GM21528 (cell line): ENCODE results near the gene HNF1A.

Source experiments
- ATAC-seq: cut with Tn5 transposase; IDR thresholded peaks from one replicate; pipeline ENCODE4 v1.9.1; 2021; ENCODE audit warnings: mild to moderate bottlenecking, moderate library complexity; ENCODE audit not compliant: unreplicated experiment, low FRiP score

Gene HNF1A

GRCh38 chr12:120956579-120957300 lies 21.6 kb upstream of the HNF1A start:
- no peak for ATAC-seq

GRCh38 chr12:120959111-120959878 lies 19.0 kb upstream of the HNF1A start:
- no peak for ATAC-seq

DNA sequence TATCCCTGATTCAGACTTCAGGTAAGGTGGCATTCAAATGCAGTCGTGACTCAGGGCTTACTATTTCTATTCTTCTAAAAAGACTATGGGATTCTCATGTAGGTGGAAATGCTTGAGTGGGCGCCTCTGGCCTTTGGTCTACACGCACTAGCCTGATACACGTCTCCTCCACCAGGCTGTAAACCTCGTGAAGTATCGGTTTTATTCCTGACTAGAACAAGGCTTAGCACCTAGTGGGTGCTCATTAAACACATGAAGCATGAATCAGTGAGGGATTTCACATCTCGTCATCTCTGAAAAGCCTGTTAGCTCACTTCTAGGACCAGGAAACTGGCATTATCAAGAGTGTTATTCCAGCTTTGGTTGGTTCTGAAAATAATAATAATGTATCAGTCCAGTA lies 17.7 kb upstream of the HNF1A start:
- no peak for ATAC-seq

- no peak for ATAC-seq
These were observed 16.5 kb upstream of the HNF1A start for GRCh38 chr12:120961604-120962531.

GRCh38 chr12:120962532-120963020 lies 15.8 kb upstream of the HNF1A start:
- ATAC-seq: no peak

DNA sequence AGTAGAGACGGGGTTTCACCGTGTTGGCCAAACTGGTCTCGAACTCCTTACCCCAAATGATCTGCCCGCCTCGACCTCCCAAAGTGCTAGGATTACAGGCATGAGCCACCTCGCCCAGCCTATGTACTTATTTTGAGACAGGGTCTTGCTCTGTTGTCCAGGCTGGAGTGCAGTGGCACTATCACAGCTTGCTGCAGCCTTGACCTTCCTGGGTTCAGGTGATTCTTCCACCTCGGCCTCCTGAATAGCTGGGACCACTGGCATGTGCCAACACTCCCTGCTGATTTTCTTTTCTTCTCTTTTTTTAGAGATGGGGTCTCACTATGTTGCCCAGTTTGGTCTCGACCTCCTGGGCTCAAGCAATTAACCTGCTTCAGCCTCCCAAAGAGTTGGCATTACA lies 14.0 kb upstream of the HNF1A start:
- ATAC-seq: no peak

DNA sequence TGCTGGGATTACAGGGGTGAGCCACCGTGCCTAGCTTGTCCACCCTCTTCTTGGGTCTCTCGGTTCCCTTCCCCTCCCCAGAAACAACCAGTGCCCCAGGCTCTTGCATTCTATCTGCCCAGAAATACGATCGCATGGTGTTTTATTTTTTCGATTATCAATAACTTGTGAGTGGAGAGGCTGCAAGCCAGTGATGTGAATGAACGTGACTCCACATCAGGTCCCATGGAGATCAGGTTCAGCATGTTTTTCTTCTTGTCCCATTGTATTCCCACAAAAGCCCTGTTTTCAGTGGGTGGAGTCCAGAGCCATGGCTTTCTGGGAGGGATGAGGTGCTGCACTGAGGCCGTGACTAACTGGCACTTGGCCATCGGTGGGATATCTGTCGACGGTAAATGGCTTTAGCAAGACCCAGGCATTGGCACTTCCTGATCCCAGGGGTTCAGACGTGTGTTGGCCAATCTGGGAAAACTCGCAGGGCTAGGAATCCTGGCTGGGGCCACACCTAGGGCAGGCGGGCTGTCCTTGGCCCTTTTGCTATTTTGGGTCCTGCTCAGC lies 12.7 kb upstream of the HNF1A start:
- no peak for ATAC-seq

DNA sequence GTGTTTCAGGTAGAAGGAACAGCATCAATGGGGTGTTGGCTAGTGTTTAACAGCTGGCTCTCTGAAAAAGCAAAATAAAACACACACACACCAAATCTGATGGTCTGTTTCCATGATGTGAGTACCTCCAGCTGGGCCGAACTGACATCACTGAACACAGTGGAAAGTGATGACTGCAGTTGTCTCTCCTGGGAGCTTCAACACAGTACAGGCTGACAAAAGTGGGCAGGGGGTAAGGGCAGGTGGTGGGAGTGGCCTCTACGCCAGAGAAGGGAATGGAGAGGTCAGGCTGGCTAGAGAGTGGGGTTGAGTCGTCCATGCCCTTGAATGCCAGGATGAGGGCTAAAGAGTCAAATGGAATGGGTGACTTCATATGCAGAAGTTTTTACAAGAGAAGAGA lies 8.0 kb upstream of the HNF1A start:
- no peak for ATAC-seq

DNA sequence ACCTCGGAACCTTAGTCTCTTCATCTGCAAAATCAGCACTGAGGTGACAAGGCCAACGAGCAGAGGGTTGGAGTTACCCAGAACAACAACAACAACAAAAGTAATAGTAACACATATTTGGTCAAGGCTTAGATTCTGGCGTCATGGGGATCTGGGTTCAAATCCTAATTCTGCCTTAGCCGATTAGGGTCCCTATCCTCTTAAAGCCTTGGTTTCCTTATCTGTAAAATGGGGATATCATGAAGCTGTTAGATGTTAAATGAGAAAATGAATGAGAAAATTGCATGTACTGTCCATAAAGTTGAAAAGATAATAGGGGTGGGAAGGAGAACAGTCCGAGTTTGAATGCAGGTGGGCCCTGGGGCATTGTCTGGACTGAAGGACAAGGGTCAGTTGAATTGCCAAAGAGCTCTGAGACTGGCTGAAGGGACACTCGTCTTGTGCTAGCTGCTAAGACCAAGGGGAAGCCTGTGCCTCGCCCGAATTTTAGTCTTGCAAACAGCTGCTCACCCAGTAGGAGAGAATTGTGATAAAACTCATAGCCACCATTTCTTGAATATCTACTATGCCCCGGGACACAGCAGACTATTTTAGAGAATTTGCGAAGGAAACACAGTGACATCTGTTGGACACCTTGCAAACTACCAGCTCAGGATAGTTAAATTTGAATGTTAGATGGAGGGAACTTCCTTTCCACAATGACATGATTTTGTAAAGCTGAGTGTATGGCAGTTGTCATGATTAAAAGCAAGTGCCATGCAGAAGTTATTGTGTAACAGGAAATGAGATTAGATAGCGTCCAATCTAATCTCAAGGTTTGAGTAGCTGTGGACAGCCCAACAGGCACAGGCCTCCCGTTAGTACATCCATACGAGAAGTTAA lies 6.8 kb upstream of the HNF1A start:
- no peak for ATAC-seq

- no peak for ATAC-seq
These were observed 5.3 kb upstream of the HNF1A start for GRCh38 chr12:120972870-120973543.

GRCh38 chr12:120977531-120978295 lies 630 bp upstream of the HNF1A start:
- ATAC-seq: no peak

DNA sequence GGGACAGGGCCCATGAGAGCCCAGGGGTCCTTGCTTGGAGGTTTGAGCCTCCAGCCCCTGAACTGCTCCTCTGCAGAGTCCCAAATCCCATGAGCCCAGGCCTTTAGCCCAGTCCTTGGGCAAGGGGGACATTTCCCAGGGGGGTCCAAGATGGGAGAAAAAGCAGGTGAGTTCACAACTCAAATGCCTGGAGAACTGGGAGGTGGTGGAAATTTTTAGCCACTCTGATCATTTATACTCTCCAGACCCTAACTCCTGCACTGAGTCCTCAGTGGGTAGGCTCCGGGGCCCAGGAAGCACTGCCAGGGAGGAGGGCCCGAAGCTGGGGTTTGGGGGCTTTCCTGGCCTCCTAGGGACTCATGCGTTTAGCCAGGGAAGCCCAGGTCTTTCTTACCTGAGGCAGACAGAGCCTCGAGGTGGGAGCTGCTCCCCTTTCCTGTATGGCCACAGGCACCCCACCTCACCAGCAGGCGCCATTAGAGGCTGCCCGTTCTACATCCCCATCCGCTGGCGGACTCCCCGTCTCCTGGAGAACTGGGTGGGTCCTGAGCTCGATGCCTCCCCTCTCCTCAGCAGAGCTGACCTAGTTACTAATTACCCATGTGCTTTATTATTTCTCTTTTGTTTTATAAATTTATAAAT lies 998 bp downstream of the HNF1A start:
- no peak for ATAC-seq

- ATAC-seq: no peak
These were observed 1.7 kb downstream of the HNF1A start for GRCh38 chr12:120979862-120980696.

GRCh38 chr12:120980800-120981368 lies 2.5 kb downstream of the HNF1A start:
- no peak for ATAC-seq

DNA sequence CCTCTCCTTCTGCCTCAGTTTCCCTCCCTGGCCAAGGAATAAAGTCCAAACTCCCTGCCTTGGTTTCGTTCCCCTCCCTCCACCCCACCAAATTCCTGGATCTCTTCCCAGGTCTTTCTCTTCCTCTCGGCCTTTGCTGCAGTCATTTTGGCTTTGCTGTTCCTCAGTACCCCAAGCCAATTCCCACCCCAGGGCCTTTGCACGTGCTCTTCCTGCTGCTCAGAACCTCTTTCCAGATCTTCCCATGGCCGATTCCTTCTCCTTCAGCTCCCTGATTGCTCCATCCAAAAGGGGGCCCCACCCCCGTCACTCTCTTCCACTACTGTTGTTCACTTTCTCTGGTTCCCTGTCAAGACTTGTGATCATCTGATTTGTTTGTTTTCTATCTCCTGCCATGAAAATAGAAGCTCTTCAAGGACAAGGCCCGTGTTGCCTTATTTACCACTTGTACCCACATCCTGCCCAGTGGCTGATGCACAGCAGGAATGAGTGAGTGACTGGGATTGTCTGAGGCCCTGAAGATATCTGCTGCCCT lies 3.1 kb downstream of the HNF1A start:
- ATAC-seq: no peak

- ATAC-seq: no peak
These were observed 4.3 kb downstream of the HNF1A start for GRCh38 chr12:120982659-120983058.
